Heart left ventricle (tissue), 16 donors: Measurements from ENCODE around the gene MCUB. TPM values are rescaled to one million over a fixed set of nuclear protein-coding genes. Genes with fewer than 3 reads are reported as not detected.

Experiments
- ATAC-seq, 4 donors: fragments of 200-7000 bp; cut with Tn5 transposase; one replicate each; pipeline ENCODE4 v1.9.1; 2020 to 2022; ENCODE audit warnings: moderate library complexity in 4 of 4, mild to moderate bottlenecking in 3 of 4, moderate number of reproducible peaks in 1 of 4
- DNase-seq, 5 donors: peaks; one replicate each; pipeline ENCODE4 v3.0.0-alpha.2; 2020
- H3K27ac ChIP-seq, 12 donors: fragments of 200-600 bp; sonication (generic) in 4 of 12; one replicate each; pipeline versions ENCODE4 v1.5.0 to v1.8.0; 2016 to 2022; ENCODE audit warnings: mild to moderate bottlenecking in 2 of 12
- H3K27me3 ChIP-seq, 9 donors: fragments of 200-600 bp; sonication (generic) in 2 of 9; one replicate each; pipeline versions ENCODE4 v1.5.1 to v1.8.0; 2016 to 2022; ENCODE audit warnings: mild to moderate bottlenecking in 3 of 9
- H3K36me3 ChIP-seq, 9 donors: fragments of 200-600 bp; sonication (generic) in 2 of 9; one replicate each; pipeline versions ENCODE4 v1.5.0 to v1.8.0; 2018 to 2022; ENCODE audit warnings: mild to moderate bottlenecking in 2 of 9
- H3K4me1 ChIP-seq, 12 donors: fragments of 200-600 bp; sonication (generic) in 4 of 12; one replicate each; pipeline versions ENCODE4 v1.5.0 to v1.8.0; 2016 to 2022; ENCODE audit warnings: mild to moderate bottlenecking in 3 of 12
- H3K4me3 ChIP-seq, 12 donors: fragments of 200-600 bp; sonication (generic) in 4 of 12; one replicate each; pipeline versions ENCODE4 v1.5.0 to v1.8.0; 2017 to 2022; ENCODE audit warnings: mild to moderate bottlenecking in 9 of 12, moderate library complexity in 4 of 12
- H3K9me3 ChIP-seq, 12 donors: fragments of 200-600 bp; sonication (generic) in 4 of 12; one replicate each; pipeline versions ENCODE4 v1.5.0 to v1.8.0; 2016 to 2022; ENCODE audit warnings: mild to moderate bottlenecking in 1 of 12
- CTCF ChIP-seq, 12 donors: fragments of 200-600 bp; sonication (generic) in 4 of 12; IDR thresholded peaks; one replicate each; pipeline versions ENCODE4 v1.5.0 to v1.8.0; 2018 to 2022; ENCODE audit warnings: antibody characterized with exemption in 12 of 12, mild to moderate bottlenecking in 5 of 12
- POLR2A ChIP-seq, 2 donors: fragments of 450-650 bp; IDR thresholded peaks; one replicate each; pipeline ENCODE4 v1.6.1; 2017; ENCODE audit warnings: antibody characterized with exemption in 2 of 2, mild to moderate bottlenecking in 2 of 2, moderate library complexity in 2 of 2
- WGBS, 4 donors: extraction: QIAGEN DNeasy Blood & Tissue Kit in 2 of 4; methylation state at CpG; one replicate each; pipeline versions ENCODE4 v1.1.5 to v1.1.7; 2013 to 2018; 5-methylcytosine and 5-hydroxymethylcytosine counted together
- intact Hi-C, 10 donors: fragments of 100-400 bp; cut with DNase I; formaldehyde crosslinking; loops; one replicate each; pipeline versions ENCODE4 v1.11.1 to v1.14.2; 2022
- polyA plus RNA-seq, 2 donors: library from polyadenylated mRNA; stranded (reverse); fragments of 200-250 nt; gene quantifications; one replicate each; pipeline ENCODE4 v1.2.3, GENCODE V29; 2013
- total RNA-seq, 9 donors: library from RNA; depleted of rRNA in 2 of 9; stranded (reverse); fragments of >200 nt in 2 of 9; fragmentation: NEBNext Ultra II Directional in 3 of 9; extraction: Animal tissue kit (Norgen Biotek cat#: 25700) in 3 of 9; gene quantifications; one replicate each; pipeline versions ENCODE4 v1.1.0 to v1.2.4, GENCODE V29; 2016 to 2023
- donor health status: ischemic (EF 13 %, LVEDD 7.1; RV severe dilation, severe dysfunction).
- donor health status: healthy with polysubstance abuse.
- donor health status: DM: no; HTN: yes; CAD: no.
- donor health status: DM: no; HTN: no; CAD: no.
- donor health status: ischemic (EF 25% LVEDD 6.9; RV normal size, moderate dysfunction).
- donor health status: ischemic (EF 25% LVEDD 5.7; RV mildly dilated, moderate dysfunction).
- donor health status: healthy.
- donor health status: DM: yes; HTN: yes; CAD: no.
- donor health status: ischemic (EF 35%, LVEDD 5.7; RV mildly dilated, moderate dysfunction).
- donor health status: nonischemic (EF 11% LVEDD 7.7; RV severe dilation, severe dysfunction).
- donor health status: DM: yes; HTN: yes; CAD: no.
- donor health status: PGD.
- donor health status: ischemic (EF 29% LVEDD 5.4; RV normal size, mild dysfunction).
- donor health status: nonischemic (EF 23%, LVEDD 6.1; RV moderate dilation, normal function).

MCUB gene
- total and polyA plus RNA-seq, 11 donors, result 1.6 to 15.1 (median 4.3) TPM

- ATAC-seq (no peak), DNase-seq (no peak)
- TF ChIP-seq CTCF (IDR thresholded peaks at IDR 0.05) (no peak), POLR2A (IDR thresholded peaks at IDR 0.05) (no peak)
- WGBS, 4 donors, result 73 to 92% (median 87%) methylated on average over 8 of the region's 8 CpGs
- Histone ChIP-seq H3K4me1 (peaks cover 0 to 21% (median 16%) of the 10 kb centered on the region in 12 donors), H3K4me3 (no peak overlapping the region), H3K9me3 (peaks cover 0 to 3% (median 0%) of the 10 kb centered on the region in 12 donors), H3K36me3 (peaks cover 0 to 37% (median 24%) of the 10 kb centered on the region in 9 donors), H3K27me3 (no peaks in the 10 kb centered on the region), H3K27ac (no peak overlapping the region)
- intact Hi-C loops, result loop anchor here (5.0 to 10.0 kb wide), 8 partner anchors 115 to 278 kb away; partner anchors contain the start of genes GAR1 (in 6 of the 10), RRH (in 2 of the 10), SEC24B (in 2 of the 10) and MCUB (in 1 of the 10)
Measured at GRCh38 chr4:109699553-109700225, 139.6 kb downstream of the MCUB start.

- peak overlapping the region in 11 of 12 donors; percentile 59 to 97 (median 76) for H3K4me3 ChIP-seq
- H3K36me3 ChIP-seq, result peaks cover 0 to 17% (median 7%) of the 10 kb centered on the region in 9 donors
- peak overlapping the region in 7 of 12 donors; percentile 83 to 90 (median 87) for H3K27ac ChIP-seq
- H3K27me3 ChIP-seq, result no peaks in the 10 kb centered on the region
- 56 to 71% (median 56%) methylated on average over 21 of the region's 21 CpGs for WGBS, 4 donors
- TF ChIP-seq CTCF (IDR thresholded peaks at IDR 0.05), result no peak
- no peak for TF ChIP-seq POLR2A (IDR thresholded peaks at IDR 0.05)
- ATAC-seq, result no peak
- intact Hi-C loops, result loop anchor here (2.0 to 10.0 kb wide), 11 partner anchors 101 to 277 kb away; partner anchors contain the start of genes GAR1 (in 8 of the 10), SEC24B (in 3 of the 10), RRH (in 2 of the 10) and MCUB (in 1 of the 10)
- H3K4me1 ChIP-seq, result peaks cover 0 to 21% (median 16%) of the 10 kb centered on the region in 12 donors
- peaks cover 0 to 3% (median 0%) of the 10 kb centered on the region in 12 donors for H3K9me3 ChIP-seq
- no peak for DNase-seq
Measured at GRCh38 chr4:109701566-109702410, 141.7 kb downstream of the MCUB start.

- ATAC-seq, result peak; percentile 85 to 97 (median 96)
Measured at GRCh38 chr4:109702950-109703663, 143.1 kb downstream of the MCUB start, which contains the start of gene CASP6. Gene CASP6, minus strand, starts transcription at chr4:109703445. Its CDS starts 50 bp downstream, at chr4:109703395.

More at GRCh38 chr4:109702950-109703663, 143.1 kb downstream of the MCUB start, which contains the start of gene CASP6:
- Histone ChIP-seq H3K36me3 (peaks cover 0 to 7% (median 0%) of the 10 kb centered on the region in 9 donors), H3K27ac (peak within 1 kb of the TSS; percentile 40 to 90 (median 85)), H3K9me3 (no peaks in the 10 kb centered on the region), H3K4me1 (peaks cover 0 to 21% (median 16%) of the 10 kb centered on the region in 12 donors), H3K27me3 (no peaks in the 10 kb centered on the region), H3K4me3 (peak within 1 kb of the TSS; percentile 59 to 97 (median 76))
- peak; percentile 87 to 93 (median 87) for DNase-seq
- intact Hi-C loops, result loop anchor here (1.0 to 10.0 kb wide), 12 partner anchors 27 to 278 kb away; partner anchors contain the start of genes GAR1 (in 8 of the 10), SEC24B (in 3 of the 10), RRH (in 2 of the 10) and MCUB (in 1 of the 10)
- 0 to 1% (median 0%) methylated on average over 38 to 72 of the region's 72 CpGs for WGBS, 4 donors
- TF ChIP-seq CTCF (IDR thresholded peaks at IDR 0.05) (peak; percentile 53 to 82 (median 68)), POLR2A (IDR thresholded peaks at IDR 0.05) (peak in 1 of 2 donors; percentile 54)
